Vagina (tissue), 2 donors: ENCODE measurements around the gene SF3B6.

ENCODE experiments used
- POLR2A ChIP-seq, 2 donors: fragments of 450-650 bp; IDR thresholded peaks; one replicate each; pipeline ENCODE4 v1.6.1; 2017; ENCODE audit warnings: antibody characterized with exemption in 2 of 2, mild to moderate bottlenecking in 2 of 2, moderate library complexity in 2 of 2
- TF ChIP-seq, protein P1 (sequence below), 3 experiments: fragments of 450-650 bp in 2 of 3; fragments of 200-600 bp in 1 of 3; sonication (generic) in 1 of 3; IDR thresholded peaks; one replicate each; pipeline ENCODE4 v1.5.1; 2017 to 2019; ENCODE audit warnings: antibody characterized with exemption in 3 of 3, mild to moderate bottlenecking in 2 of 3, moderate library complexity in 2 of 3

DNA sequence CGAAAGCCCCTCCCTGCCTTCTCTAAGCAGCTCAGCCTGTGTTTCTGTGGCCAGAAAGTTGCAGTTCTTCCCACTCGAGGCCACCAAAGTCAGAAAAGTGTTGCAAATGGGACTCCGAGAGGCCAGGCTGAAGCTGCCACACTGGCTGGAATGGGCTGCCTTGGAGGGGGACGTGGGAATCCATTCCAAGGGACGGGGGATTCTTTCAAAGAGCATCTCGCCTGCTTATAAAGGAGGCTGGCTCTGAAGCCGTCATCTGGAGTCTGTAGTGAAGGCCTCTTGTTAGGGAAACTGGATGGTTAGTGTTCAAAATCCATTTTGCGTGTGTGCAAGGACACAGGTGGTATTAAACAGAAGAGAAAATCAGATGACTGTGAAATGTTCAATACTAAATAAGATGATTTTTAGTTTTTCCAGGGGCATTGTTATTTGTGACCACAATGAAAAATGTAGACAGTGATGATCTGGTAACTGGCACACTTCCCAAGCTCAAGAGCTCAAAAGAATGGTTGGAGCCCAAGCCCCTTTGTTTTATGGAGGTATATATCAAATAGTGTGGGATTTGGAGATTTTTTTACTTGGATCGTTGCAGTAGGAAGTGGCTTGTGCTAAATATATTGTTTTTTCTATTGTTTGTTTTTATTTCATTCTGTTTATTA is 47.9 kb upstream of the SF3B6 start:
- TF ChIP-seq, protein P1, sequence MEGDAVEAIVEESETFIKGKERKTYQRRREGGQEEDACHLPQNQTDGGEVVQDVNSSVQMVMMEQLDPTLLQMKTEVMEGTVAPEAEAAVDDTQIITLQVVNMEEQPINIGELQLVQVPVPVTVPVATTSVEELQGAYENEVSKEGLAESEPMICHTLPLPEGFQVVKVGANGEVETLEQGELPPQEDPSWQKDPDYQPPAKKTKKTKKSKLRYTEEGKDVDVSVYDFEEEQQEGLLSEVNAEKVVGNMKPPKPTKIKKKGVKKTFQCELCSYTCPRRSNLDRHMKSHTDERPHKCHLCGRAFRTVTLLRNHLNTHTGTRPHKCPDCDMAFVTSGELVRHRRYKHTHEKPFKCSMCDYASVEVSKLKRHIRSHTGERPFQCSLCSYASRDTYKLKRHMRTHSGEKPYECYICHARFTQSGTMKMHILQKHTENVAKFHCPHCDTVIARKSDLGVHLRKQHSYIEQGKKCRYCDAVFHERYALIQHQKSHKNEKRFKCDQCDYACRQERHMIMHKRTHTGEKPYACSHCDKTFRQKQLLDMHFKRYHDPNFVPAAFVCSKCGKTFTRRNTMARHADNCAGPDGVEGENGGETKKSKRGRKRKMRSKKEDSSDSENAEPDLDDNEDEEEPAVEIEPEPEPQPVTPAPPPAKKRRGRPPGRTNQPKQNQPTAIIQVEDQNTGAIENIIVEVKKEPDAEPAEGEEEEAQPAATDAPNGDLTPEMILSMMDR (IDR thresholded peaks at IDR 0.05), result no peak
- TF ChIP-seq POLR2A (IDR thresholded peaks at IDR 0.05), result no peak
